GM18861 (cell line): ENCODE results near the gene KIAA2012.

Experiments used
- ATAC-seq: cut with Tn5 transposase; IDR thresholded peaks from one replicate; pipeline ENCODE4 v1.9.1; 2021; ENCODE audit not compliant: unreplicated experiment

Gene KIAA2012

DNA sequence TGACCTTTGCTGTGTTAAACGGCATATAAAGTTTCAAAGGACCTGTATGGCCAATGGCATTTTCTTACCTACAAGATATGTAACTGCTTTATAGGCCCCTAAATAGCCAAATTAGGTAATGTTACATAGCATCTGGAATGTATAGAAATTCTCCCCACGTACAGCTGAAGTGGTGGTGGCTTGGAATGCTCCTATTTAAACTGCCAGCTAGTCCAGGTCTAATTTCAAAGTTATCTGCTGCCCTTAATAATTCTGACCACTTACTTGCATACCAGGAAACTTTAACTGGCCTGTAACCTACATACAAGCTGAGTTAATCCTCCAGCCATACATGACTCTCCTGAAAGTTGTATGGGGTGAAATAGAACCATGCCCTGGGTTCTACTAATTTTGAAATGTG, 1.3 kb downstream of the KIAA2012 start:
- ATAC-seq: no peak

DNA sequence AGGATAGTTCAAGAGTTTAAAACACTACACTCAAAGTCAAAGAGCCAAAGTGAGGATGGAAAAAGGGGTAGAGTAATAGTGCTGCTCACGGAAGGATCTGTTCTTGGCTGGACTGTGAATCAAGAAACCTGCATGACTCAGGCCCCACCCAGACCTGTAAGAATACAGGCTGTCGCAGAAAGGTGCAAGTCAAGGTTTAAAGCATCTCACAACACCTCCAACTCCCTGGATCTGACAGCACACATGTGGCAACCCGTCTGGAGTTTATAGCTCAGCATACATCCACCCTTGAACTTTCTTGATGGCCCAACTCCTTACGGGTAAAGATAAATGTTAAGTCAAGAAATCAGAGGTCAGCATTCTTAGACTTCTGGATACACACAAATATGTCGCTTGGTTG, 6.3 kb downstream of the KIAA2012 start:
- no peak for ATAC-seq

DNA sequence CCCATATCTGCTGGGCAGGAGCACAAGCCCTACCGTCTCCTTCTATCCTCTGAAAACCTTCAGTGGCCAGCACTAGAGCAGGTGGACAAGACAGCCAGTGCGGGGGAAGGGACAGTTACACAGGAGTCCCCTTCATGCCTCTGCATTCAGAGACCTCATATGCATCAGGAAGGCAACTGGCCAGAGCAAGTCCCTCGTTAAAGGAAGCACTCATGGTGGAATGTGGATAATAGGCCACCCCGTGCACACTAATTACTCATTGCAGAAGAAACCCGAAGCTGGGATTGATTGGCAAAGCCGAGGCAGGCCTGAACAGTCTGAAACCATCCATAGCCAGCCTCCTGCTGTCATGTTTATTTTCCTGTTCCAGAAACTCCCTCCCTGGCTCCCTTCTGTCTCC, 11.2 kb downstream of the KIAA2012 start:
- no peak for ATAC-seq

DNA sequence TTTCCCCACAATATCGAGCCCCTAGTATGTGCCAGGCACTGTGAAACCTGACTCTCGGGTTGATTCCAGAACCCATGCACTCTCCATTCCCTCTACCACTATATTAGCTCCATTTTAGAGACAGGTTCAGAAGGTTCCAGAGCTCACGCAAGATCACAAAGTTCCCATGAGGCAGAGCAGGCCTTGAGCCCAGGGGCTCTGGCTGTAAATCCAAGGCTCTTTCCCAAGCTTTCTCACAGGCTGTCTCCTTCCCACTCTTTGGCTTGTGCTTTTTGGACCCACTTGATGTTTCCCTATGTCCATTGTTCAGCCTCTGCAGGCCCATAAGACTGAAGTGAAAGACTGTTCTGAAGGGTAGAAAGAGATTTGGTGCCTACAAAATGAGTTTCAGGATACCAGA, 15.7 kb downstream of the KIAA2012 start:
- ATAC-seq: no peak

DNA sequence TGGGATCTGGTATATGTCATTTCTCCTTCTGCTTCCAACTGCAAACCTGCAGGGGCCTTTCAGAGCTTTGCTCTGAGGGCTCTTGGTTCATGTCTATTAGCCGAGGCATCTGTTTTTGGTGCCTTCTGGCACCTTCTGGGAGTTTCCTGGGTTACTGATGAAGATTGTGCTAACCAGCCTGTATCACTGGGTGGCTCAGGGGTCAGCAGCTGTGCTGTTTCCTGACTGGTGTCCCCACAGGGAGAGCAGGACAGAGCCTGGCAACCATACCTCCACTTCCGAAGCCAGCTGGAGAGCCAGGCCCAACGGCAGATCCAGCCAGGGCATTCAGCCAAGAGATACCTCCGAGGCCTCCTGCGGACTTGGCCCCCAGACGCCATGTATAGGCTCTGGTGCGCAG, 17.5 kb downstream of the KIAA2012 start:
- no peak for ATAC-seq

DNA sequence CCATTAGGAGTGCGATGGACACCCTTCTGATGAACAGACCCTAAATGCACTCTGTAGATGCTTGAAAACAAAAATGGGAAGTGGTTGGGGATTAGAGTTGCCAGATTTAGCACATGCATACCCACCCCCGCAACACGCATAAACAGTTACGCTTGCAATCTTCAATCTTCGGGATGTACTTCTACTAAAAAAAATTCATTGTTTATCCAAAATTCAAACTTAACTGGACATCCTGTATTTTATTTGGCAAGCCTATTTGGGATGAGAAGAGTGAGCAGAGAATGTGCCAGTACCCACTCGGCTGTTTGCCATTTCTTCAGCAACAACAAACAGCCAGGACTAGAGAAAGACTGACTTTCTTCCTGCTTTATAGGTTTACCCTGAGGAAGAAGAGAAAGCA, 18.4 kb downstream of the KIAA2012 start:
- ATAC-seq: no peak

DNA sequence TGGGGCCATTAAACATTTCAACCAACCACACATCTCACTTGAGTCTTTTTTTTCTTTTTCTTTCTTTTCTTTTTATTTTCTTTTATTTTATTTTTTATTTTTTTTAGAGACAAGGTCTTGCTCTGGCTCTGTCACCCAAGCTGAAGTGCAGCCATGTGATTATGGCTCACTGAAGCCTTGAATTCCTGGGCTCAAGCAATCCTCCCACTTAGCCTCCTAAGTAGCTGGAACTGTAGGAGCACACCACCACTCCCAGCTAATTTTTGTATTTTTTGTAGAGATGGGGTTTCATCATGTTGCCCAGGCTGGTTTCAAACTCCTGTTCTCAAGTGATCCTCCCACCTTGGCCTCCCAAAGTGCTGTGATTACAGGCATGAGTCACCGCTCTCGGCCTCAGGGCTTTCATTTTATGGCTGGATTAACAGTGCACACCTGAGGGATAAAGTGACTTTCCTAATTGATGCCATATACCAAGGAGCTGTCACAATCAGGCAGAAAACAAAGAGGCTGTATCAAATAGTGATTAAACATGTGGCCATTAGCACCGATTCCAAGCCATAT, 21.5 kb downstream of the KIAA2012 start:
- no peak for ATAC-seq

DNA sequence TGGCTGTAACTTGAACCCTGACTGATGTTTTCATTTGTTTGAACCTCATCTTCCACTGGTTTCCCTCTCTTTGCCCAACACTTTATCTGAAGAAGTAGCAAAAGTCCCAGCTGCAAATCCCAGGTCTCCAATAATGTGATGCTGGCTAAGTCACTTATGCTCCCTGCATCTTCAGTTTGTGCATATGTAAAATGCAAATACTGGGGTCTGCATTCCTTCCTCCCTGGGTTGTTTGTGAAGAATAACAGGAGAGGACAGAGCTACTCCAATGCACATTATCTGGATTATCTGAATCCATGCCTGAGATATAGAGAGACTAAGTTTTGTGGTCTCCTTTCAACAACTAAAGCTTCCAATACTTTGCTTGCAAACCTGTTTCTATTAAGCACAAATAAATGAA, 22.2 kb downstream of the KIAA2012 start:
- ATAC-seq: no peak

DNA sequence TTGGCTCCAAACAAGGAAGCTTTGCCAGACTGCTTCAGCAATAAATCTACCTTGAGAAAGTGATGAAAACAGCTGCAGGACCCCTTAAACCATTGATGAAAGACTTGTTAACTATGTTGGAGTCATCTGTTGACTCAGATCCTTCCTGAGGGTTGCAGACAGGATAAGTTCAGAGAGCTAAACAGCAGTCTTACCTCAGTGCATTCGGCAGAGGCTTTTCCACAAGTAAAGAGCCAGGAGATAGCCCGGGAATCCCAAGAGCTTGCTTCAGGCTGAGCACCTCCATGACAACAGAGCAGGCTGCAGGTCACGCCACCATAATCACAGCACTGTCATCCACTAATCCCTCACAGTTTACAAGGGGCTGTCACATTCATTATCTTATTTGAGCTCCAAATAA, 23.7 kb downstream of the KIAA2012 start:
- no peak for ATAC-seq

DNA sequence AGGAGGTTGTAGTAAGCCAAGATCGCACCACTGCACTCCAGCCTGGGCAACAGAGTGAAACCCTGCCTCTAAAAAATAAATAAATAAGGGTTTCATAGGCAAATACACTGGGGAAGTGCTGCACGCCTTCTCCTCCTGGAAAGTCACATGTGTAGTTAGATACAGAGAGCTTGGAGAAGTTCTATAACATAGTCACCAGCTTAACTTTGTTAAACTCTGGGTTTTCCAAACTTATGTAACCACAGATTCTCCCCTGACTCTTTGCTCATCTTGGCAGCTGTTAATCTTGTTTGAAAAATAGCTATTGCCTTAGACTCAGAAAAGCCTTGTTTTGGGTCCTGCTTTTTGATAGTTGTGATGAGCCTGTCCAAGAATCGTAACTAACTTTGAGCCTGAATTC, 25.2 kb downstream of the KIAA2012 start:
- ATAC-seq: no peak

DNA sequence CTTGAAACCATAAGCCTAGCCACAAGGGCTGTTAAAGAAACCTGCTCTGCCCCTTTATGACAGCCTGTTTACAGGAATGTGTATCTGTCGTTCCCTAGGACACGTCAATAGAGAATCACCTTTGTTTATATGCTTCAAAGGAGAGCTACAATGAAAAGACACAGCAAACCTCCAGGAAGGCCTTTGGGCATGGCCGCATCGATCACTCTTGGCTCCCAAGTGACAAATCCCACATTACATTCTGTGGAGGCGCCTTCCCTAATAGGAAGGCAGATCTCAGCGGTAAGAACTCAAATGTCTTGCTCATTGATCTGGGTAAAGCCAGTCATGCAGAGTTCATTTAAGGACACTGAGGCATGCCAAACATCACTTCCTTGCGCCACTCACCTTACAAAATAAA, 26.5 kb downstream of the KIAA2012 start:
- ATAC-seq: no peak

DNA sequence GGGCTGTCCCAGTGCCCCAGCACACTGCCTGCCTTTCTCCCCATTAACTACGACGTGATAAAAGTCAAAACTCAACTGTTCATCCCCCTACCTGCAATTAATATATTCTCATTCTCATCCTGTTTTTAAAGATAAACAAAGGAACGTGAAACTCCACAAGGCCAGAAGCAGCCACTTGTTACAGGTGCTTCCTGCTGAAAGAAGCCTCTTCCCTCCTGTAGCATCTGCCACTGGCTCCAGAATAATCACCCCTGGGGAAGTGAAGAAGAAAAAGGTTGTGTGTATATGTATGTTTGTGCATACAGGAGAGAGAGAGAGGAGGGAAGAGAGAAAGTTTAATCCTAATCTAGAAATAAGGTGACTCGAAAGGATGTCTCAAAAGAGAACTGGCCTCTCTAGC, 27.1 kb downstream of the KIAA2012 start:
- no peak for ATAC-seq

DNA sequence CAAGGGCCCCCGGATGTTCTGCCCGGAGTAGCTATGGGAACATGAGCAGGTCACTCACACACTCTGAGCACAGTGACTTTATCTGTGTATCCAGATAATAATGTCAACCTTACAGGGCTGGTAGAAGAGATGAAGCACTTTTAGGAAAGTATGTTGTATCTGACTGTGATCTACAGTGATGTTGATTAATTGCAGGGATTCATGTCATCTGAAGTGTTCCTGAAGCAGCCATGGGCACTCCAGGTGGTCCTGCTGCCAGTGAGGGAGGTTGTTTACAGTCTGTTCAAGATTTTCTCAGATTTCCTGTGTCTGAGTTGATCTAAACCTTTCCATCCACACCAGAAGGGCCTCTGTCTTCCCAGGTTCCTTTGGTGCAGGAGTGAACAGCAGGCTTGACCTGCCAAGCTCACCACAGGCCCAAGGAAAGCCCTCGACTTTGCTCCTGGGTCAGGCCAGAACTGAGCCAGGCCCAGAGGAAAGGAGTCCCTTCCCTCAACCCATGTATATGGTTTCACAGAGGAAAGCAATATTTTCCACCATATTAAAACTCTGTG, 28.0 kb downstream of the KIAA2012 start:
- no peak for ATAC-seq

DNA sequence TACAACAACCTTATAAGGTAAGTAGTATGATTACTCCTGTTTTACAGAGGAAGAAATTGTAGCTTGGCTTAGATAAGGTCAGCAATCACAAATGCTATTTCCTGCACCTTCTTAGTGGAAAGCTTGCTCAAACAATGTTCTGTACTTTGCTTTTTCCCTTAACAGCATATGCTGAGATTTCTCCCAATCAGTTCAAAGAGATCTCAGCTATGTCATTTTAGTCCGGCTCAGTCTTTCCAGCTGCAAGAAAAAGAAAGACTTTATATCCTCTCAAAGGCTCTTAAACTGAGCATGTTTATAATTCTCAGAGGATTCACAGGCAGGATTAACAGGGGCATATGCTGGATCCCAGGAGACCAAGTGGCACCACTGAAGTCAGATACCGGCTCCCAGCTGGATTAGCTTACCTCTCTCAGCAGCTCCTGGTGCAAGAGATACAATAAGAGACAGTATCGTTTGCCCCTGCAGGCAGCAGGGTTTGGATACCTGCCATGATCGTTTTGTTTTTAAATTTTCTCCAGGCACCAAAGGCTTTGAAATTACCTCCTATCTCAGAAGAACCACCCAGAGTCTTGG, 29.5 kb downstream of the KIAA2012 start:
- no peak for ATAC-seq

DNA sequence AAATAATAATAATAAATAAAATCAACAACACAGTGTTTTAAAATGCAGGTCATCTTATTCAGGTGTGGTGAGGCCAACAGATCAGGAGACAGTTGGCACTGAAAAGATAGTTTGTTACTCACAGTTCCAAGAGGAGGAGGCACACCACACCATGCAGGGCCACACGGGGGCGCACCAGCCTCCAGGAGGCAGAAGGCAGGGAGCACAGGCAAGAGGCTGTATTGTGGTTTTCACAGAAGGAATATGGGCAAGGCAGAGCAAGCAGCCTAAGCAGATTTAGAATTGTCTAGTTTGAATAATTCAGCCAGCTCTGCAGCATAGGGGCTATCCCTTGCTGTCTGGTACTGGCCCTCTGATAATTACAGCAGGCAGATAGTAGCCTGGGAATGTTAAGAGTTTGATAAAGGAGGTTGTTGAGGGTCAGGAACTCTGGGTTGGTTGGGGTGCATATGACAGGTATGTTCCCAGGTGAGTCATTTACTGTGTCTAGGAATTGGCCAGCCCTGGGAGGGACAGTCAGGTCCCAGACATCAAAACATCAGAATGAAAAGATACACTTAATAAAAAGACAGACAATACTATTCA, 31.3 kb downstream of the KIAA2012 start:
- ATAC-seq: no peak

DNA sequence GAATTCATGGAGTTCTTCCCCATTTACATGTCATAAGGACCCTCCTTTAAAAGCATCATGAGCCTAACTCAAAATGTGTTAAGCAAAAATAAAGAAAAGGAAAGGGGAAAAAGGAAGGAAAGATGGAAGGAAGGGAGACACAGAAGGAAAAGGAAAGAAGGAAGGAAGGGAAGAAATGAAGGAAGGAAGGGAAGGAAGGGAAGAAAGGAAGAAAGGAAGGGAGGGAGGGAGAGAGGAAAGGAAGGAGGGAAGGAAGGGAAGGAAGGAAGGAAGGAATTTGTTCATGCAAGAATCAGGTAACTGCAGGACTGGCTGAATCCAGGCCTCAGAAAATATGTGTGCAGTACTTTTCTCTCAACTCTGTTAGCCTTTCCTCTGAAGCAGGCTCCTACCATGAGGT, 32.0 kb downstream of the KIAA2012 start:
- no peak for ATAC-seq

DNA sequence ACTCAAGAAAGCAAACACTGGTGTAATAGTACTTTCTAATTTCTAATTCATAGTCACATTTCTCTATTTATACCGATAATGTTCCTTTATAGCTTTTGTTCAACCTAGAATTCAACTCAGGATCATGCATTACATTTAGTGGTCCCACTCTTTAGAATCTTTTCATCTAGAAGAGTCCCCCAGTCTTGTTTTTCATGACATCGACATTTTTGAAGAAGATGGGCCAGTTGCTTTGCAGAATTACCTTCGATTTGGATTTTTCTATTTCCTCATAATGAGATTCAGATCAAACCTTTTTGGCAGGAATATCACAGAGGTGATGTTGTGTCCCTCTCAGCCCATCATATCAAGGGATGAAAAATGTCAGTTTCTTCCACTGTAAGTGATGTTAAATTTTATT, 35.3 kb downstream of the KIAA2012 start:
- no peak for ATAC-seq

DNA sequence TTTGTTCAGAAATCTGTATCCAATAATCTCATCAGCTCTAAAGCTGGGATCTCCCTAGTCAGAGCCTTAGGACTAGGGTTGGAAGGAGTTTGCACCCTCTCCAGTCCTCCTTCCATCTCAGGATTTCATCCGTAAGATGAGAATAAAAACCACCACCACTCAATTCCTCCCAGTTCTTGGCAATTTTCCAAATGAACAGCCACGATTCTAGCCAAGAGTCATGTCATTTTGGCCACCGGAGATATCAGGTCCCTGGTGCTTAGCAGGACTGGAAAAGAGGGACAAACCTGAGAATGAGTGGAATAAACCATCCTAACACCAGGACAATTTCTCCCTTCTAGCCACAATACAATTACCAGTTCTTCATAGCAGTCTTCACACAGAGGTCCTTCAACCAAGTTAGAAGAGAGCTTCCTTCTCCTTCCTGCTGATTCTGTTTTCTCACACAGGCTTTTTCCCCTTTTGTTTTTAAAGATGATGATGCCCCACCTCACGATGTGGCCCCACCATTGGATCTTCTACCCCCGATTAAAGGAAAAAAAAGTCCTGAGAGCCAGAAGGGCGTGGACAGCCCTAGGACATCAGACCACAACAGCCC, 36.2 kb downstream of the KIAA2012 start:
- ATAC-seq: no peak

DNA sequence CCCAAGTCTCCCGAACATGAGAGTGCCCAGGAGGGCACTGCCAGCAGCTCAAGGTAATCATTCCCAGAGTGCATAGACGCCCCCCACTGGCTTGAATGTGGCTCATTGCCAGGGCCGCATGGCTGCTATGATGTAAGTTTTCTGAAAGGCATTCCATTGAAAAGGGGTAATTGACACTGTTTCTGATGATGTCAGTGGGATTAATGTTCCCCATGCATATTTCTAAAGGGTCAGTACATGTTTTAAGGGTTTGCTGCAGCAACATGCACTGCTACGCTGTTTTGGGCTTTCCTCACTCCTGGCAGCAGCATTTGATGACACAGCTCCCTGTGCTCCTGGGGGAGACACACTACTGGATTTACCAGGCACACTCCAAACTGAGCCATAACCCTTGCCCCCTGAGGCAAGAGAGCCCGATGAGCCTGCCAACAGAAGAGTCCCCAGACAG, 36.7 kb downstream of the KIAA2012 start:
- no peak for ATAC-seq

DNA sequence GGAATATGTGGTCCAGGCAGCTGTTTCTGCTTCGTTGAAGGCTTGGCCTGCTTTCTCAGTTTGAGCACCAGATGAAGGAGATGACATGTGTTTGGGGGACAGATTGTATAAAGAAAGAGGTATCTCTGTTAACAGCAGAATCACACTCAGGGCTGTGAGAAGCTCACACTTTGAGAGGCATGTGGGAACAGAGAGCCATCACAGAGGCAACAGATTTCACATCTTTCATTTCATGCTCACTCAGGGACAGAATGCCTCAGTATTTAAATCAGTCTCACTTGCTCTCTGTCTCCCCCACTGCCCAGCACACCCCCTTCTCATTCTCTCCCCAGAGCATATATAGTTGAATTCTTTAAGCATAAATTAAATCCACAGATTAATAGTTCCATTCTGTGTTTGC, 37.4 kb downstream of the KIAA2012 start:
- no peak for ATAC-seq

DNA sequence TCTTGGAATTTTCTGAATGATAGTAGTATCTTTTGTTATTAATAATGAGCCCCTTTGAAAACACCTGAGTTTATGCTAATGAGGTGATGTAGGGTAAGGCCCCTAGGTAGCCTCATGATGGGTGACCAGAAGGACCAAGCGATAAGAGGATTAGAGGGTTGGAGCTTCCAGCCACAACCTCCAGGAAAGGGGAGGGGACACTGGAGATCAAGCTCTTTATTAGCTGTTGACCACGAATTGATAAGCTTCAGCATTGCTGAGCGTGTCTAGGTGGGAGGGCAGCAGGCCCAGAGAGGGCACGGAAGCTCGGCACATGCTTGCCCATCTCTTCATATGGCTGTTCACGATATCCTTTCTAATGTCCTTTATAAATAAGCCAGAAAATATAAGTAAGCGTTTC, 39.0 kb downstream of the KIAA2012 start:
- no peak for ATAC-seq

DNA sequence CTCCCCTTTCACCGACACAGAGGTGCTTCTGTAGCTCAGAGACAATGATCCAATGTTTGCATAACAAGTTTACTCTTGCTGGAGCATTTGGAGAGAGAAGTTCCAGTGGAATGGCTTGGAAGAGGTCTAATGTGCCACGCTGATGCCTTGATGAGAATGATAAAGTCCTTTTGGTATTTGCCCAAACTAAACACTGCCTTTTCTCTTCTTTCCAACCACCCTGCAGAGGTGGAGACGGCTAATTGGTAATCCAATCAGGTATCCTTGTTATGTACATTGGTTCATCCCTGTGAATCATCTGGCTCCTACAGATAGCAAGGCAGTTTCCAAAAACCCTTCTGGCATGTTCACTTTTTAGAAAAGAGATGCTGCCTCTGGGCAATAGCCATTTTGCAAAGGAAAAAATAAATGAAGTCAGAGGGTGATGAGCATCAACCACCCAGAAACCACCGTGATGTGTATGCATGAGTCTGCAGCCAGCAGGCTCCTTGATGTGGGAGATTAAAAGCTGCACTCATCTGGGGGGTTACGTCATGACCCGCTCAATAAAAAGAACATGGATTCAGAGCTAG, 40.6 kb downstream of the KIAA2012 start:
- no peak for ATAC-seq
